Upper lobe of left lung (tissue), 4 donors: Measurements from ENCODE around the gene PHF20.

Experiments used
- CTCF ChIP-seq, 6 experiments: fragments of 450-650 bp in 4 of 6; fragments of 200-600 bp in 2 of 6; sonication (generic) in 2 of 6; IDR thresholded peaks; one replicate each; pipeline ENCODE4 v1.5.1; 2016 to 2019; ENCODE audit warnings: antibody characterized with exemption in 6 of 6
- EP300 ChIP-seq, 4 donors: sonication (generic); formaldehyde crosslinking; IDR thresholded peaks; one replicate each; pipeline ENCODE4 v1.5.1; 2017; ENCODE audit warnings: antibody characterized with exemption in 4 of 4, control low read depth in 2 of 4
- POLR2A ChIP-seq, 4 donors: fragments of 450-650 bp; IDR thresholded peaks; one replicate each; pipeline ENCODE4 v1.5.1; 2016 to 2017; ENCODE audit warnings: antibody characterized with exemption in 4 of 4, mild to moderate bottlenecking in 2 of 4
- POLR2AphosphoS5 ChIP-seq, 2 donors: sonication (generic); formaldehyde crosslinking; IDR thresholded peaks; one replicate each; pipeline ENCODE4 v1.5.1; 2017; ENCODE audit warnings: antibody characterized with exemption in 2 of 2

GRCh38 chr20:35954907-35955251 is 183.1 kb downstream of the PHF20 start:
- TF ChIP-seq CTCF (IDR thresholded peaks at IDR 0.05) (no peak), POLR2AphosphoS5 (IDR thresholded peaks at IDR 0.05) (no peak), EP300 (IDR thresholded peaks at IDR 0.05) (no peak), POLR2A (IDR thresholded peaks at IDR 0.05) (peak in 1 of 4 donors; percentile 10)
